ENCODE measurements around the gene MRM3.

Gene MRM3

DNA sequence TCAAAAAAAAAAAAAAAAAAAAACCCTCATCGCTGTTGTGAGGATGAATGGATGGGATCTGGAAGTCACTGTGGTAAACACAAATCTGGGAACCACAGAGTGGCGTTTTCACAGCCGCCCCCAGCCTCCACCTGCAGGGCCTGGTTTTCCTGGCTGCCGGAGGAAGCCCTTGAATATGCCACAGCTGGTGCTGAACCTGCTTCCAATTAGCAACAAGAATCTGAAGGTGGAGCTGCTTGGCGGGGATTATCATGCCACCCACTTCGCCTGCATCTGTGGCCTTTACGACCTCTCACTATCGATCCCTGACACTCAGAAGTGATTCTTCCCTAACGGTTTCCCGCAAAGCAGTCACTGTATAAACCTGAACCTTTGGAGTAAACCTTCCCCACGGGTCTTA, 16.1 kb downstream of the MRM3 start:
- no peak for TF ChIP-seq BHLHE40 (IDR thresholded peaks at IDR 0.05; ENCODE audit: borderline replicate concordance)
- TF ChIP-seq NFRKB (IDR thresholded peaks at IDR 0.05): no peak
- ChIA-PET POLR2A (interaction anchor here (1.3 kb wide), 1 partner anchor 16 kb away, joined by 5 read pairs; the partner anchor contains the start of genes GLOD4 and MRM3), CTCF (interaction anchor here (0.5 to 5.0 kb wide), 3 partner anchors 27 to 201 kb away, joined by 3 to 34 read pairs (median 5); partner anchors contain the start of gene NXN)
- no peak for DNase-seq (ENCODE audit: extremely low spot score)

DNA sequence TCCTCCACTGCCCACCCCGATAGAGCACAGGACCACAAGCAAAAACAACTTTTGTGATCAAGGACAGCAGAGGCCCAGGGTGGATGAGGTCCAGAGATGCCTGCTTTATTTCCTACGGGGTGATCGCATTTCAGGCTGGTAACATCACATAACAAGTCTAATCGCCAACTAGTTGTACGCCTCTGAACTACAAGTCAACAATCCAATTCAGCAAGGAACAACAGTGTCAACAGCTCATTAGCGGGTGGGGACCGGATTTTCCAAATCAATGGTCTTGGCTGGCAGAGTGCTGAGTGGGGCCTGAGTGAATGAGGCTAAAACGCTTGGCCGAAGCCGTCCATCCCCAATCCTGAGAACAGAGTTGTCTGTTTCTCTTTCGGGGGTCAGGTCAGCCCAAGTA, 17.1 kb downstream of the MRM3 start:
- TF ChIP-seq HDGF (IDR thresholded peaks at IDR 0.05; ENCODE audit: borderline replicate concordance) (no peak), FOXK2 (IDR thresholded peaks at IDR 0.05) (no peak), FOXM1 (IDR thresholded peaks at IDR 0.05; ENCODE audit: borderline replicate concordance) (no peak), NFRKB (IDR thresholded peaks at IDR 0.05) (no peak), L3MBTL2 (conservative IDR thresholded peaks at IDR 0.05) (no peak), TARDBP (IDR thresholded peaks at IDR 0.05) (no peak), ELF4 (IDR thresholded peaks at IDR 0.05) (no peak), SUZ12 (IDR thresholded peaks at IDR 0.05) (no peak)
- TF ChIP-seq, protein P1, sequence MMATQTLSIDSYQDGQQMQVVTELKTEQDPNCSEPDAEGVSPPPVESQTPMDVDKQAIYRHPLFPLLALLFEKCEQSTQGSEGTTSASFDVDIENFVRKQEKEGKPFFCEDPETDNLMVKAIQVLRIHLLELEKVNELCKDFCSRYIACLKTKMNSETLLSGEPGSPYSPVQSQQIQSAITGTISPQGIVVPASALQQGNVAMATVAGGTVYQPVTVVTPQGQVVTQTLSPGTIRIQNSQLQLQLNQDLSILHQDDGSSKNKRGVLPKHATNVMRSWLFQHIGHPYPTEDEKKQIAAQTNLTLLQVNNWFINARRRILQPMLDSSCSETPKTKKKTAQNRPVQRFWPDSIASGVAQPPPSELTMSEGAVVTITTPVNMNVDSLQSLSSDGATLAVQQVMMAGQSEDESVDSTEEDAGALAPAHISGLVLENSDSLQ (IDR thresholded peaks at IDR 0.05): no peak
- DNase-seq (ENCODE audit: extremely low spot score): no peak
- ChIA-PET POLR2A (no interaction called here), CTCF (no interaction called here)

DNA sequence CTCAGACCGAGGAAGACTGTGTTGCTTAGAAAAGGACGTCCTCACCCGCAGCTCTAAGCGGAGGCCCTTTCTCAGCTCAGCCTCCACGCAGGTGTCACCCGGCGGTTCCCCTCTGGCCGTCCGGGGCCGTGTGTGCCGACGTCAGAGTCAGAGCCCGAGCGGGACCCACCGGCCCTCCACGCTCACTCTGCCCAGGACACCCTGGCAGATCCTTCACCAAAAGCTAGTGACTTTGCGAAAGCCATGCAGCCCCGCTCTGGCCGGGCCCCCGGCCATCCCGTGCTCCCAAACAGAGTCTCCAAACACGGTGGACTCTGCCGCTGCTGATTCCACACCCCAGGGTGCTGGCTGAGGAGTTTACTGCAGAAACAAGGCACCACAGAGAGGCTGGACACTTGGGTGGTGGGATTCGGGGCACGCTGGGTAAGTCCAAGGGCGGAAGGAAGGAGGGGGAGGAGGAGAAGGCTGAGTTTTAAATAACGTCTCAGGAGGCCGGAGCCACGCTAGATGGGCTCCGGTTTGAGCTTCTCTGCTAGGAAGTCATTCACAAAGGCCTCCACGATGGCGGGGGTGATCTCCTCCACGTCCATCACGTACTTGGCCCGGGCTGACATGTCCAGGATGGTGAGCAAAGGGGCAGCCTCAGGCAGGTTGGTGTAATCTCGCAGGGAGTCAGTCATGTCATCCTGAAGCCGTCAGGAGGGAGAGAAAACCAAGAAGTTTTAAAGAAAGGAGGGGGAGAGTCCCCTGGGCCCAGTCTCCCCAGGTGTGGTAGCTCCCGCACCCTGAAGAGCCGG, 18.5 kb downstream of the MRM3 start:
- no peak for DNase-seq (ENCODE audit: extremely low spot score)
- POLR2A ChIA-PET: no interaction called here
- TF ChIP-seq SP1 (IDR thresholded peaks at IDR 0.05) (no peak), CTBP1 (IDR thresholded peaks at IDR 0.05; ENCODE audit: borderline replicate concordance) (no peak), NFRKB (IDR thresholded peaks at IDR 0.05) (no peak), FOXA1 (IDR thresholded peaks at IDR 0.05) (no peak), ZNF384 (IDR thresholded peaks at IDR 0.05) (no peak), ARNT (IDR thresholded peaks at IDR 0.05) (no peak), ELF4 (IDR thresholded peaks at IDR 0.05) (no peak), L3MBTL2 (conservative IDR thresholded peaks at IDR 0.05) (no peak), HDGF (IDR thresholded peaks at IDR 0.05; ENCODE audit: borderline replicate concordance) (no peak), BHLHE40 (IDR thresholded peaks at IDR 0.05; ENCODE audit: borderline replicate concordance) (no peak)
- TF ChIP-seq, protein P1 (IDR thresholded peaks at IDR 0.05): no peak
- CTCF ChIA-PET: interaction anchor here (0.6 kb wide), 1 partner anchor 182 kb away, joined by 3 read pairs; no protein-coding TSS in a partner anchor

DNA sequence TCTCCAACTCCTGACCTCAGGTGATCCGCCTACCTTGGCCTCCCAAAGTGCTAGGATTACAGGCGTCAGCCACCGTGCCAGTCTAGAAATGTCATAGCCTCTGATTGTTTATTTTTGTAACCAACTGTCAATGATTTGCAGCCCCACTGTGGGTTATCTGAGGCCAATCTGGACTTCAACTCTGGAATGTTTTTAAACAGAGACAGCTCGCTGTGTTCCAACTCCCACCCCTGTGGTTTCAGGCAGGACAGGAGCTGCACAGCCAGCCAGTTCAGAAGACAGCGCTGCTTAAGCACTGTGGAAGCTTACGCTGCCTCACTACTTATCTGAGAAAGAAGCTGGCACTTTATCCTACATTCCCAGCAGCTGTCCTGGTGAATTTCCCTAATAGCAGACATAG, 19.5 kb downstream of the MRM3 start:
- DNase-seq (ENCODE audit: extremely low spot score): no peak
- no peak for TF ChIP-seq L3MBTL2 (conservative IDR thresholded peaks at IDR 0.05)
- no peak for TF ChIP-seq ARNT (IDR thresholded peaks at IDR 0.05)
- TF ChIP-seq HDGF (IDR thresholded peaks at IDR 0.05; ENCODE audit: borderline replicate concordance): no peak
- TF ChIP-seq BHLHE40 (IDR thresholded peaks at IDR 0.05; ENCODE audit: borderline replicate concordance): no peak
- TF ChIP-seq FOXK2 (IDR thresholded peaks at IDR 0.05): no peak
- ChIA-PET CTCF (interaction anchor here (0.6 to 0.8 kb wide), 2 partner anchors 179 to 181 kb away, joined by 3 read pairs; no protein-coding TSS in a partner anchor), POLR2A (no interaction called here)

DNA sequence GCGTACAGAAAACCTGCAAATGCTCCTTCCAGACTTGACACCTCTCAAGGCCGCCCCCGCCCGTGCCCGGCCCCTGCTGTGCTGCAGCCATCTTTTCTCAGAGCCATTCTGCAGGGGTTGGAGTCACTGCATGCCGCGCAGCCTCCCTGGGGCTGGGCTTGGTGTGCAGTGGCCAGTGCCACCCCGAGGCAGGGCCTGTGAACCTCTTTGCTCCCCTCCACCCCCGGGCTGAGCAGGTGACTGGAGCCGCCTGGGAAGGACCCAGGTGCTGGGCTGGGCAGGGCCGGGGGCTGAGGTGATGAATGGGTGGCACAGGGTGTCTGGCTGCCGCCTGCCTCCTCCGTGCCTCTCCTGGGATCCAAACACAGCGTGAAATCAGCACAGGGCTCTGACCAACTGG, 20.3 kb downstream of the MRM3 start:
- TF ChIP-seq FOXK2 (IDR thresholded peaks at IDR 0.05) (no peak), ELF4 (IDR thresholded peaks at IDR 0.05) (no peak), FOXM1 (IDR thresholded peaks at IDR 0.05; ENCODE audit: borderline replicate concordance) (no peak), BHLHE40 (IDR thresholded peaks at IDR 0.05; ENCODE audit: borderline replicate concordance) (no peak), HDGF (IDR thresholded peaks at IDR 0.05; ENCODE audit: borderline replicate concordance) (no peak), ARNT (IDR thresholded peaks at IDR 0.05) (no peak), ZNF384 (IDR thresholded peaks at IDR 0.05) (no peak), L3MBTL2 (conservative IDR thresholded peaks at IDR 0.05) (no peak), CTBP1 (IDR thresholded peaks at IDR 0.05; ENCODE audit: borderline replicate concordance) (no peak)

DNA sequence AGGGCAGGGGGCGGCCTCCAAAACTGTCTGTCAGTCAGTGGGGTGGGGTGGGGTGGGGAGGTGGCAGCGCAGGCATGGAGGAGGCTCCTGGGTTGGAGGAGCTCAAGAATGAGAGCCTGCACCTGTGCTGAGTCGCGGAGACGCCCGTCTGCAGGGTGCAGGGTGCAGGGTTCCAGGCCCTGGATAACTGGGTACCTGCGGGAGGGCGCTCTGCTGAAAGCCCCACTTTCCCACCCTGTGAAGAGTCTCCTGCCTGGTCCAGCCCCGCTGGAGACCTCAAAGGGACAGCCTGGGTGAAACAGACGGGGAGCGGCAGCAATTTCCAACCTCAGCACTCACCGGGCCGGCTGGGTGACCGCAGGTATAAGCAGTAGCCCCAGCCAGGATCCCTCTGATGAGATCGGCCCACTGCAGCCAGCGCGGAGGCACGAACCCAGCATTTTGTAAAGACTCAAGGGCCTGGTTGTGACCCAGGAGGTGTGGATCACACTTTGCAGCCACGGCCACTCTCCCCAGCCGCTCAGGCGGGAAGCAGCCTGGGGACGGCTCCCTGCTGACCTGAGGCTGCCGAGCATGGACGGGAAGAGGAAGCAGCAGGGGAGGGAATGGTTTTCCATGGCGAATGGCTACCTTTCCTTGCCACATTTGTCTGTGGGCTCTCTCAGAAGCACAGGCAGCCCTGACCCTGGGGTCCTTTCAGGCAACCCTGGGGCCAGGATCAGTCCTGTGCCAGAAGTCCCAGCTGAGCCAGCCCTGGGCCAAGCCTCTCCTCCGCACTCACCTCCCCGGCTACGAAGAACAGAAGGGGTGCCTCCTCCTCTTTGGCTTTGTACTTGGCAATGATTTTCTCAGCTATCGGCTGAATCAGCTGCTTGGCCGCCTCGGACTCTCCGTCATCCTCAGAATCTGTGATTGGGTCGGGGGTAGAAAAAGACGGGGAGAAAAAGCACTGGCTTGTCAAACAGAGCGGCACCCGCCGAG, 21.0 kb downstream of the MRM3 start:
- CTCF ChIA-PET: no interaction called here
- DNase-seq (ENCODE audit: extremely low spot score): no peak
- POLR2A ChIA-PET: no interaction called here
- no peak for TF ChIP-seq SUZ12 (IDR thresholded peaks at IDR 0.05)

More for the DNA sequence above, 20.3 kb downstream of the MRM3 start:
- POLR2A ChIA-PET: no interaction called here
- no peak for DNase-seq (ENCODE audit: extremely low spot score)
- CTCF ChIA-PET: no interaction called here
